BE2C (cell line): Measurements from ENCODE around the gene ERFL.
A peak's percentile ranks its signal among the peaks of the same experiment; 100 is the strongest.

ENCODE experiments used
- DNase-seq: peaks from one replicate; pipeline ENCODE4 v3.0.0-alpha.2; 2020
- H3K27me3 ChIP-seq: fragments of 250-450 bp; sonication (Bioruptor Pico); 2 replicates; pipeline ENCODE4 v1.5.1; 2020; ENCODE audit warnings: mild to moderate bottlenecking
- H3K36me3 ChIP-seq: fragments of 250-450 bp; sonication (Bioruptor Pico); 2 replicates; pipeline ENCODE4 v1.5.1; 2020; ENCODE audit warnings: mild to moderate bottlenecking
- H3K4me1 ChIP-seq: fragments of 250-450 bp; sonication (Bioruptor Pico); 2 replicates; pipeline ENCODE4 v1.5.1; 2020
- H3K4me3 ChIP-seq: 2 replicates; pipeline ENCODE4 v1.5.1; 2011; ENCODE audit warnings: low read depth, low read length
- H3K9me3 ChIP-seq: fragments of 250-450 bp; sonication (Bioruptor Pico); 2 replicates; pipeline ENCODE4 v1.5.1; 2020
- TF ChIP-seq, protein P1 (sequence below): IDR thresholded peaks from 2 replicates; pipeline ENCODE4 v1.5.1; 2012; ENCODE audit warnings: mild to moderate bottlenecking, low read depth, low read length

Gene ERFL

DNA sequence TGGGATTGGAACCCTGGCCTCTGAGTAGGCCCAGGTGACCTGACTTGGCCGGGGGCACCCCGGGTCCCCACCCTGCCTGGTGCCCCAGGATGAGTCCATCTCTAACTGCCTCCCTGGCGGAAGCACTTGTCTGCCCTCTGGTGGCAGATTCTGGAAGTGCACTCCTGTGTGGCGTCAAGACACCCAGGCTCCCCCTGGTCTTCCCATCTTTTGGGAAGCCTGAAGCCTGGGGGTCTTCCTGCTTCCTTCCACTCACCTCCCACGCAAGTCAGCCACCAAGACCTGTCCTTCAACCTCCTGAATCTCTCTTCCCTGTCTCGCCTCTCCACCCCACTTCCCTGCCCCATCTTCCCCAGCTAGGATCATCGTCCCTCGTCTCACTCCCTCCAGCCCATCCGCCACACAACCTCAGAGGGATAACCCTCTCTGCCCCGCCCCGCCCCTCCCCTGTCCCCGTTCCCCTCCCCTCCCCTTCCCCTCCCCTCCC is 23.5 kb upstream of the ERFL start:
- Histone ChIP-seq H3K4me3 (peak overlapping the region; percentile 29; the same call in 1 of the 2 replicates), H3K36me3 (no peaks in the 10 kb centered on the region), H3K9me3 (no peaks in the 10 kb centered on the region), H3K4me1 (no peaks in the 10 kb centered on the region), H3K27me3 (no peaks in the 10 kb centered on the region)
- peak; percentile 86 for DNase-seq
- TF ChIP-seq, protein P1, sequence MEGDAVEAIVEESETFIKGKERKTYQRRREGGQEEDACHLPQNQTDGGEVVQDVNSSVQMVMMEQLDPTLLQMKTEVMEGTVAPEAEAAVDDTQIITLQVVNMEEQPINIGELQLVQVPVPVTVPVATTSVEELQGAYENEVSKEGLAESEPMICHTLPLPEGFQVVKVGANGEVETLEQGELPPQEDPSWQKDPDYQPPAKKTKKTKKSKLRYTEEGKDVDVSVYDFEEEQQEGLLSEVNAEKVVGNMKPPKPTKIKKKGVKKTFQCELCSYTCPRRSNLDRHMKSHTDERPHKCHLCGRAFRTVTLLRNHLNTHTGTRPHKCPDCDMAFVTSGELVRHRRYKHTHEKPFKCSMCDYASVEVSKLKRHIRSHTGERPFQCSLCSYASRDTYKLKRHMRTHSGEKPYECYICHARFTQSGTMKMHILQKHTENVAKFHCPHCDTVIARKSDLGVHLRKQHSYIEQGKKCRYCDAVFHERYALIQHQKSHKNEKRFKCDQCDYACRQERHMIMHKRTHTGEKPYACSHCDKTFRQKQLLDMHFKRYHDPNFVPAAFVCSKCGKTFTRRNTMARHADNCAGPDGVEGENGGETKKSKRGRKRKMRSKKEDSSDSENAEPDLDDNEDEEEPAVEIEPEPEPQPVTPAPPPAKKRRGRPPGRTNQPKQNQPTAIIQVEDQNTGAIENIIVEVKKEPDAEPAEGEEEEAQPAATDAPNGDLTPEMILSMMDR = peak; percentile 99

DNA sequence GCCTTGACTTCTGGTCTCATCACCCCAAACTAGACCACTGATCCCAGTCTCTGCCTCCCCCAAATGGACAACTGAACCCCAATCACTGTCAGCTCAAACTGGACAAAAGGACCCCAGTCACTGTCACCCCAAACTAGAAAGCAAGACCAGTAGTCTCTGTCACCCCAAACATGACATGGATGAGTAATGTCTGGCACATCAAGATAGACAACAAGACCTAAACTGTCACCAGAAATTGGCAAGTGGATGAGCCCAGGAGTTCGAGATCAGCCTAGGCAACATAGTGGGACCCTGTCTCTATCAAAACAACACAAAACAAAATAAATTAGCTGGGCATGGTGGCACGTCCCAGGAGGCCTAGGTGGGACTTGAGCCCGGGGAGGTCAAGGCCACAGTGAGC is 18.8 kb upstream of the ERFL start:
- no peaks in the 10 kb centered on the region for H3K36me3 ChIP-seq
- TF ChIP-seq, protein P1 = no peak
- no peaks in the 10 kb centered on the region for H3K4me1 ChIP-seq
- no peak overlapping the region for H3K4me3 ChIP-seq
- no peak for DNase-seq
- no peaks in the 10 kb centered on the region for H3K9me3 ChIP-seq
- no peaks in the 10 kb centered on the region for H3K27me3 ChIP-seq

DNA sequence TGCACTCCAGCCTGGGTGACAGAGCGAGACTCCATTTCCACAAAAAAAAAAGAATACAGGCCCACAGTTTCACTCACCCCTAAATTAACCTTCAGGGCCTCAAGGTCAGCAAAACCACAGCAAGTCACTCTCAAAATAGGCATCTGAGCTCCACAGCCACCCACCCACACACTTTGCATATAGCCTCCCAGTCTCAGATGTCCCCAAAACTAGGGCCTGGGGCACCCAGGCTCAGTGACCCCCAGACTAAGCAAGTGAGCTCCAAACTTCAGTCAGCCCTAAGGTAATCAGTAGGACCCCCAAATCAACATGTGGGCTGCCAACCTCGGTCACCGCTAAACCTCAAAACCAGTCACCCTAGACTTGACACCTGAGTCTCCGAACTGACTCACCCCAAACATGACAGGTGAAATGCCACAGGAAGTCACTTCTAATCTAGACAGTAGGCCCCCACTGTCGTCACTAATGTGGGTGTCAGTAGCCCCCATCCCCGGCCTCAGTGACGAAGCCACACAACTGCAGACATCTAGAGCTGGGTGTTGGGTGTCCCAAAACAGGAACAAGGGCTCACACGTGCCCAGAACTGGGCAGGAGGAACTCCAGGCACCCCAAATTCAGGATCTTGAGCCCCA is 17.0 kb upstream of the ERFL start:
- Histone ChIP-seq H3K36me3 (no peaks in the 10 kb centered on the region), H3K4me3 (no peak overlapping the region), H3K9me3 (no peaks in the 10 kb centered on the region), H3K27me3 (peaks cover 15% of the 10 kb centered on the region), H3K4me1 (no peaks in the 10 kb centered on the region)
- TF ChIP-seq, protein P1 = no peak
- no peak for DNase-seq

DNA sequence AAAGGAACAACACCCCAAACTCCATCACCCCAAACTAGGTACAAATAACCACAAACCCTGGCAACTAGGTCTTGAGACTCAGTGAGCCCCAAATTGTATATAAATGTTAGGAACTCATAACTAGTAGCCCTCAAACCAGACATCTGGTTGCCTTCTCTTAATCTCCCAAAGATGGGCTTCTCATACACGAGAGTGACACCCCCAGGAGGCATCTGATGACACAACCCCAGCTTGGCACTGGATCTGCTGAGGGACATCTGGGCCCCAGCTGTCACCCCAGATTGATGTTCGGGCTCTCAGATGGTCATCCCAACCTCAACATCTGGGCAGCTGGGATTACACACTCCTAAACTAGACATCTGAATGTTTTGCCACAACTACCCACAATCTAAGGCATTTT is 16.1 kb upstream of the ERFL start:
- no peaks in the 10 kb centered on the region for H3K36me3 ChIP-seq
- no peaks in the 10 kb centered on the region for H3K9me3 ChIP-seq
- DNase-seq = no peak
- no peak overlapping the region for H3K4me3 ChIP-seq
- H3K27me3 ChIP-seq = peaks cover 20% of the 10 kb centered on the region
- TF ChIP-seq, protein P1 = no peak
- H3K4me1 ChIP-seq = no peaks in the 10 kb centered on the region

DNA sequence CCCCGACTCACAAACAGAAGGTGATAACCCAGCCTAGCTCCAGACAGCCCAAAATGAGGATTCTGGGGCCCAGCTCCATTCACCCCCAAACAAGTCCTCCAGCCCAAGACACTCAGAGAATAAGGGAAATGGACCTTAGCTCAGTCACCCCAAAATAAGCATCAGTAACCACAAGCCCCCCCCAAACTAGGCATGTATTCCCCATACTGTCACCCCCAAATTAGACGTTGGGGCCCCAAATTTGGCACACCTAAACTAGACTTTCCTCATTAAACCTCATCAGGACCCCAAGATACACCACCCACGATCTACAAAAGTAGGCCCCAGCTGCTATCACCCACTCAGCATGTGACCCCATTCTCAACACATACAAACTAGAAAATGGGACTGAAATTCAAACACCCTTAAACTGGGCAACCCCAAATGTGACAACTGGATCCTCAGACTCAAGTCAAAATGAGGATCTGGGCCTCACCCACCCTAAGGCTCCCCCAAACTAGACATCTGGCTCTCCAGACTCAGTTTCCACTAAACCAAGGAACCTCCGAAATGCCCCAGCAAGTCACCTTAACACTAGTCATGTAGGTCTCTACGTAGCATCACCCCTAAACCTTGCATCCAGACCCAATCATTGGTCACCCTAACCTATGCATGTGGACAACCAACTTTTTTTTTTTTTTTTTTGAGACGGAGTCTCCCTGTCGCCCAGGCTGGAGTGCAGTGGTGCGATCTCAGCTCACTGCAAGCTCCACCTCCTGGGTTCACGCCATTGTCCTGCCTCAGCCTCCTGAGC is 13.4 kb upstream of the ERFL start:
- Histone ChIP-seq H3K36me3 (no peaks in the 10 kb centered on the region), H3K4me3 (no peak overlapping the region), H3K27me3 (peaks cover 34% of the 10 kb centered on the region), H3K4me1 (no peaks in the 10 kb centered on the region), H3K9me3 (no peaks in the 10 kb centered on the region)
- TF ChIP-seq, protein P1 = no peak
- no peak for DNase-seq

DNA sequence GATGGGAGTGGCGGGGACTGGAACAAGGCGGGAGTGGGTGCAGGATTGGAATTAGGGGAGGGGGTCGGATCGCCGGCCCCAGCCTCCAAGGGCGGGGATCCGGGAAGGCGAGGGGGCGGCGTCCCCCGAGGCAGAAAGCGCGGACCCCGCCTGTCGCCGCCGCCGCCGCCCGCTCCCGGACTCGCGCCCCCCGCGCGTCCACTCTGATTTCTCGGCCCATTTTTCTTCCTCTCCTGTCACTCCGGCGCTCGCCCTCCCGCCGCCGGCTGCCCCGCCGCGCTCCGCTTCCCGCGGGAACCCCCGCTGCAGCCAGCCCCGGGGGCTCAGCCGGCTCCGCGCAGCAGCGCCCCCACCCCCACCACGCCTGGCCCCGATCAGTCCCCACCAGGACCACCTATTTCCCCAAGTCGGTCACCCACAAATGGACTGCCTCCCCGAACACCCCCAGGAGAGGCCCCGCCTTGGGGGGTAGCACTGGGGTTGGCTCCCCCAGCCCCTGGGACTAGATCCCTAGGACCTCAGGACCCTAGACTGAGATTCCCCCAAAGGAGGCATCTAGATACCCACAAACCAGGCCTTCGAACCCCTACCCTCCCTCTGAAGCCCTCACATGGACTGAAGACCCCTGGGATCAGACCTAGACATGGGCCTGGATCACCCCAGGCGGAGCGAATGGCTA is 12.6 kb upstream of the ERFL start:
- TF ChIP-seq, protein P1 = no peak
- no peaks in the 10 kb centered on the region for H3K36me3 ChIP-seq
- H3K4me1 ChIP-seq = no peaks in the 10 kb centered on the region
- peaks cover 41% of the 10 kb centered on the region for H3K27me3 ChIP-seq
- H3K4me3 ChIP-seq = no peak overlapping the region
- H3K9me3 ChIP-seq = no peaks in the 10 kb centered on the region
- no peak for DNase-seq
